ENCODE results near the gene SNTA1. TPM values are rescaled to one million over a fixed set of nuclear protein-coding genes. Genes with fewer than 3 reads are reported as not detected.

SNTA1 gene
- total and polyA plus RNA-seq, 2 of the 13 experiments (the other 11 are each of a cell fraction or from before 2014, with no cell fraction given), result 16.4 to 18.3 TPM

- TF ChIP-seq RERE (CRISPR knock-in tag; IDR thresholded peaks at IDR 0.05; ENCODE audit: low read depth) (peak; percentile 96), ZSCAN22 (CRISPR knock-in tag; IDR thresholded peaks at IDR 0.05) (no peak), MEF2D (CRISPR knock-in tag; IDR thresholded peaks at IDR 0.05) (peak; percentile 95), PHF8 (CRISPR knock-in tag; IDR thresholded peaks at IDR 0.05) (no peak), ZNF891 (CRISPR knock-in tag; IDR thresholded peaks at IDR 0.05) (no peak), ZSCAN21 (CRISPR knock-in tag; IDR thresholded peaks at IDR 0.05; ENCODE audit: borderline replicate concordance) (peak; percentile 75; the same call in 1 of the 2 replicates), HNF1B (CRISPR knock-in tag; IDR thresholded peaks at IDR 0.05) (peak; percentile 95), ZNF788 (CRISPR knock-in tag; IDR thresholded peaks at IDR 0.05; ENCODE audit: borderline replicate concordance) (peak; percentile 89; the same call in 1 of the 2 replicates), E2F2 (CRISPR knock-in tag; IDR thresholded peaks at IDR 0.05; ENCODE audit: borderline replicate concordance) (0 out of 2 replicates have a peak, but pooled peaks have one; percentile 75), ZBTB39 (CRISPR knock-in tag; IDR thresholded peaks at IDR 0.05) (peak; percentile 77; the same call in 1 of the 2 replicates), ARHGAP35 (CRISPR knock-in tag; IDR thresholded peaks at IDR 0.05; ENCODE audit: borderline replicate concordance) (peak; percentile 90; the same call in 1 of the 2 replicates), HHEX (CRISPR knock-in tag; IDR thresholded peaks at IDR 0.05) (peak; percentile 82), MTA3 (CRISPR knock-in tag; IDR thresholded peaks at IDR 0.05) (no peak), TFDP1 (CRISPR knock-in tag; IDR thresholded peaks at IDR 0.05; ENCODE audit: borderline replicate concordance) (peak; percentile 45; the same call in 1 of the 2 replicates), ZNF746 (CRISPR knock-in tag; IDR thresholded peaks at IDR 0.05) (peak; percentile 99), GTF3A (CRISPR knock-in tag; conservative IDR thresholded peaks at IDR 0.05) (no peak)
These were observed 69.6 kb downstream of the SNTA1 start (continued) for GRCh38 chr20:33373735-33374605.
